ENCODE data around the gene SLC1A4. TPM values are rescaled to one million over a fixed set of nuclear protein-coding genes. Genes with fewer than 3 reads are reported as not detected.
A peak's percentile ranks its signal among the peaks of the same experiment; 100 is the strongest.

SLC1A4 gene
- total RNA-seq, 1 experiment from 2014 or later: 12.9 TPM

- no peak for ATAC-seq
- POLR2A ChIA-PET: no interaction called here
Observed at GRCh38 chr2:64996871-64997307, 7.7 kb downstream of the SLC1A4 start.

GRCh38 chr2:64998658-64999061, 9.5 kb downstream of the SLC1A4 start:
- in situ Hi-C loops (cut with HindIII; ENCODE audit: low pct_unique_long_range_greater_than_20kb, low sequenced_read_pairs): no loop called here
- Histone ChIP-seq H3K4me3 (ENCODE audit: low read depth in 2 of 2, low read length in 2 of 2) (no peak overlapping the region), H3K27me3 (ENCODE audit: control insufficient read depth, insufficient read depth, low read length) (no peaks in the 10 kb centered on the region), H3K9me3 (ENCODE audit: control insufficient read depth, insufficient read depth, low read depth, low read length) (no peaks in the 10 kb centered on the region), H3K36me3 (ENCODE audit: control insufficient read depth, insufficient read depth, low read length) (no peaks in the 10 kb centered on the region), H3K27ac (ENCODE audit: low read length) (no peak overlapping the region), H3K4me1 (ENCODE audit: control insufficient read depth, insufficient read depth, low read length) (no peaks in the 10 kb centered on the region)
- no TSS peak for BruUV-seq (replicated peaks)
- CTCF ChIA-PET: no interaction called here
- intact Hi-C loops (cut with micrococcal nuclease; ENCODE audit: unreplicated experiment): no loop called here
- POLR2A ChIA-PET: no interaction called here
- ATAC-seq (0 out of 2 replicates have a peak, but pooled peaks have one; percentile 26), DNase-seq (ENCODE audit: low read depth, low spot score) (no peak)
- TF ChIP-seq CTCF (IDR thresholded peaks at IDR 0.05): no peak

More at GRCh38 chr2:64996871-64997307, 7.7 kb downstream of the SLC1A4 start:
- Histone ChIP-seq H3K27ac (ENCODE audit: low read length) (no peak overlapping the region), H3K4me1 (ENCODE audit: control insufficient read depth, insufficient read depth, low read length) (no peaks in the 10 kb centered on the region), H3K4me3 (ENCODE audit: low read depth in 2 of 2, low read length in 2 of 2) (no peak overlapping the region), H3K9me3 (ENCODE audit: control insufficient read depth, insufficient read depth, low read depth, low read length) (no peaks in the 10 kb centered on the region), H3K27me3 (ENCODE audit: control insufficient read depth, insufficient read depth, low read length) (no peaks in the 10 kb centered on the region), H3K36me3 (ENCODE audit: control insufficient read depth, insufficient read depth, low read length) (no peaks in the 10 kb centered on the region)
- in situ Hi-C loops (cut with HindIII; ENCODE audit: low pct_unique_long_range_greater_than_20kb, low sequenced_read_pairs) (no loop called here), intact Hi-C loops (cut with micrococcal nuclease; ENCODE audit: unreplicated experiment) (no loop called here)
- DNase-seq (ENCODE audit: low read depth, low spot score): no peak
- TF ChIP-seq SIN3A (IDR thresholded peaks at IDR 0.05; ENCODE audit: borderline replicate concordance, insufficient read depth, low read depth, low read length): no peak
- TF ChIP-seq TCF7L2 (IDR thresholded peaks at IDR 0.05; ENCODE audit: low read depth, low read length): no peak
- no peak; the same call in 1 of the 2 replicates for TF ChIP-seq CTCF (IDR thresholded peaks at IDR 0.05)
- TF ChIP-seq REST (IDR thresholded peaks at IDR 0.05; ENCODE audit: insufficient read depth in 1 of 2, low read depth in 2 of 2, low read length in 1 of 2): no peak
- no peak for TF ChIP-seq POLR2AphosphoS5 (IDR thresholded peaks at IDR 0.05; ENCODE audit: low read depth, low read length)
- no TSS peak for BruUV-seq (replicated peaks)
- CTCF ChIA-PET: no interaction called here

GRCh38 chr2:64999754-65000153, 10.6 kb downstream of the SLC1A4 start:
- ChIA-PET CTCF (no interaction called here), POLR2A (no interaction called here)
- TF ChIP-seq CTCF (IDR thresholded peaks at IDR 0.05) (no peak), POLR2AphosphoS5 (IDR thresholded peaks at IDR 0.05; ENCODE audit: low read depth, low read length) (no peak), REST (IDR thresholded peaks at IDR 0.05; ENCODE audit: insufficient read depth in 1 of 2, low read depth in 2 of 2, low read length in 1 of 2) (no peak), SIN3A (IDR thresholded peaks at IDR 0.05; ENCODE audit: borderline replicate concordance, insufficient read depth, low read depth, low read length) (no peak), TCF7L2 (IDR thresholded peaks at IDR 0.05; ENCODE audit: low read depth, low read length) (no peak)
- in situ Hi-C loops (cut with HindIII; ENCODE audit: low pct_unique_long_range_greater_than_20kb, low sequenced_read_pairs) (no loop called here), intact Hi-C loops (cut with micrococcal nuclease; ENCODE audit: unreplicated experiment) (no loop called here)
- H3K4me3 ChIP-seq (ENCODE audit: low read depth in 2 of 2, low read length in 2 of 2): no peak overlapping the region
- no peaks in the 10 kb centered on the region for H3K27me3 ChIP-seq (ENCODE audit: control insufficient read depth, insufficient read depth, low read length)
- H3K27ac ChIP-seq (ENCODE audit: low read length): no peak overlapping the region
- no peaks in the 10 kb centered on the region for H3K36me3 ChIP-seq (ENCODE audit: control insufficient read depth, insufficient read depth, low read length)
- H3K4me1 ChIP-seq (ENCODE audit: control insufficient read depth, insufficient read depth, low read length): no peaks in the 10 kb centered on the region
- no TSS peak for BruUV-seq (replicated peaks)
- H3K9me3 ChIP-seq (ENCODE audit: control insufficient read depth, insufficient read depth, low read depth, low read length): no peaks in the 10 kb centered on the region
- no peak for ATAC-seq
- DNase-seq (ENCODE audit: low read depth, low spot score): no peak

Measured in Panc1 (cell line).